NB4 (cell line): Measurements from ENCODE around the gene PYROXD2.

Source experiments
- CTCF ChIP-seq: IDR thresholded peaks from one replicate; pipeline ENCODE4 v1.5.1; 2012; ENCODE audit warnings: low read depth, low read length
- MAX ChIP-seq: IDR thresholded peaks from 2 replicates; pipeline ENCODE4 v1.6.1; 2011; ENCODE audit warnings: low read depth, low read length

- TF ChIP-seq CTCF (no peak), MAX (no peak)
These were observed 41.5 kb downstream of the PYROXD2 start for GRCh38 chr10:98373260-98374040.
